HepG2 (cell line): ENCODE results near the gene SMAD1. TPM values are rescaled to one million over a fixed set of nuclear protein-coding genes. Genes with fewer than 3 reads are reported as not detected.

Source experiments
- AHR ChIP-seq: IDR thresholded peaks from 2 replicates; pipeline ENCODE4 v1.6.1; 2018; ENCODE audit warnings: missing genetic modification reagents, missing compliant biosample characterization
- FOXK2 ChIP-seq: fragments of 450-650 bp; IDR thresholded peaks from 2 replicates; pipeline ENCODE4 v1.6.1; 2016
- GATAD2A ChIP-seq: IDR thresholded peaks from 2 replicates; pipeline ENCODE4 v1.6.1; 2016
- KDM1A ChIP-seq: IDR thresholded peaks from 2 replicates; pipeline ENCODE4 v1.6.1; 2016; ENCODE audit warnings: missing compliant biosample characterization
- KMT2A ChIP-seq: sonication (generic); formaldehyde crosslinking; IDR thresholded peaks from 2 replicates; pipeline ENCODE4 v1.4.0; 2020; ENCODE audit warnings: missing genetic modification reagents
- PHF20 ChIP-seq: sonication (generic); formaldehyde crosslinking; IDR thresholded peaks from 2 replicates; pipeline ENCODE4 v1.5.0; 2020; ENCODE audit warnings: mild to moderate bottlenecking, missing genetic modification reagents
- PREB ChIP-seq: sonication (generic); formaldehyde crosslinking; IDR thresholded peaks from 2 replicates; pipeline ENCODE4 v1.4.0; 2020; ENCODE audit warnings: missing genetic modification reagents
- TP53 ChIP-seq: sonication (generic); formaldehyde crosslinking; conservative IDR thresholded peaks from 2 replicates; pipeline ENCODE4 v1.4.0; 2020; ENCODE audit warnings: missing genetic modification reagents
- ZBTB40 ChIP-seq, 2 experiments: fragments of 450-650 bp in 1 of 2; sonication (generic) in 1 of 2; formaldehyde crosslinking in 1 of 2; IDR thresholded peaks; 2 replicates each; pipeline versions ENCODE4 v1.6.1 to v1.8.0; 2016 to 2022; ENCODE audit warnings: antibody characterized with exemption in 1 of 2, mild to moderate bottlenecking in 1 of 2, missing genetic modification reagents in 1 of 2
- polyA plus RNA-seq, 8 experiments: library from polyadenylated mRNA; depleted of rRNA in 3 of 8; stranded (reverse) in 7 of 8; unstranded in 1 of 8; fragments of >200 nt; fragmentation: Illumina TruSeq in 4 of 8; extraction: Trizol in 4 of 8; gene quantifications; 2 replicates each; pipeline versions ENCODE4 v1.2.1 to v1.2.3, GENCODE V29; 2011 to 2016; ENCODE audit warnings: low read depth in 4 of 8, missing spikeins in 1 of 8, mixed read lengths in 1 of 8; ENCODE audit not compliant: insufficient read depth in 1 of 8
- total RNA-seq, 5 experiments: library from RNA; depleted of rRNA; stranded (reverse); fragments of >200 nt; fragmentation: Illumina TruSeq; extraction: Trizol; gene quantifications; 2 replicates each; pipeline ENCODE4 v1.2.3, GENCODE V29; 2016; ENCODE audit warnings: low read depth in 1 of 5

SMAD1 gene
- total and polyA plus RNA-seq, 2 of the 13 experiments (the other 11 are each of a cell fraction or from before 2014, with no cell fraction given) = 12.7 to 16.6 TPM

GRCh38 chr4:145490796-145491195, 9.1 kb downstream of the SMAD1 start (continued):
- TF ChIP-seq ZBTB40 (IDR thresholded peaks at IDR 0.05) (no peak), ZBTB40 (CRISPR knock-in tag; IDR thresholded peaks at IDR 0.05) (no peak), KDM1A (CRISPR knock-in tag) (no peak), AHR (no peak), PREB (CRISPR knock-in tag) (no peak), PHF20 (CRISPR knock-in tag) (no peak), TP53 (CRISPR knock-in tag) (no peak), KMT2A (CRISPR knock-in tag) (no peak), GATAD2A (CRISPR knock-in tag) (no peak), FOXK2 (no peak)
